HL-60 (cell line): ENCODE measurements around the gene MYO15A.
A peak's percentile ranks its signal among the peaks of the same experiment; 100 is the strongest.
"Not testable (repeated sequence)": the region's sequence is repeated elsewhere in the genome, so short reads cannot be mapped to it uniquely, and the experiment has no call there.

Experiments
- DNase-seq, 2 experiments: peaks; one replicate each; pipeline ENCODE4 v3.0.0-alpha.2; 2010 to 2020; ENCODE audit warnings: low read depth in 1 of 2, low spot score in 1 of 2
- H3K27ac ChIP-seq: fragments of 250-450 bp; sonication (Bioruptor Pico); replicated peaks from 2 replicates; pipeline ENCODE4 v1.5.1; 2020; ENCODE audit warnings: mild to moderate bottlenecking, moderate library complexity
- H3K27me3 ChIP-seq: fragments of 250-450 bp; sonication (Bioruptor Pico); 2 replicates; pipeline ENCODE4 v1.5.1; 2021; ENCODE audit warnings: mild to moderate bottlenecking, moderate library complexity; ENCODE audit not compliant: insufficient read depth, poor library complexity, severe bottlenecking
- H3K4me3 ChIP-seq: replicated peaks from 2 replicates; pipeline ENCODE4 v1.5.1; 2011; ENCODE audit warnings: mild to moderate bottlenecking, control low read depth, low read length; ENCODE audit not compliant: insufficient read depth
- CTCF ChIP-seq: IDR thresholded peaks from one replicate; pipeline ENCODE4 v1.5.1; 2011; ENCODE audit warnings: low read length, control low read depth, inconsistent platforms; ENCODE audit not compliant: insufficient read depth
- GABPA ChIP-seq: IDR thresholded peaks from 2 replicates; pipeline ENCODE4 v1.6.1; 2012; ENCODE audit warnings: low read depth
- POLR2AphosphoS5 ChIP-seq: IDR thresholded peaks from 2 replicates; pipeline ENCODE4 v1.6.1; 2012; ENCODE audit warnings: low read depth
- REST ChIP-seq: IDR thresholded peaks from 2 replicates; pipeline ENCODE4 v1.6.1; 2012; ENCODE audit warnings: low read depth; ENCODE audit not compliant: insufficient replicate concordance
- SPI1 ChIP-seq: IDR thresholded peaks from 2 replicates; pipeline ENCODE4 v1.6.1; 2012; ENCODE audit warnings: low read depth, mild to moderate bottlenecking, borderline replicate concordance

Gene MYO15A

GRCh38 chr17:18213666-18214270 is 105.2 kb downstream of the MYO15A start:
- no peak overlapping the region for H3K27ac ChIP-seq

GRCh38 chr17:18216906-18217305 is 108.3 kb downstream of the MYO15A start:
- not testable (repeated sequence) for H3K4me3 ChIP-seq, H3K27me3 ChIP-seq, H3K27ac ChIP-seq, DNase-seq

More at GRCh38 chr17:18213666-18214270, 105.2 kb downstream of the MYO15A start:
- DNase-seq = no peak
- H3K27me3 ChIP-seq = no peaks in the 10 kb centered on the region
- TF ChIP-seq GABPA = no peak
- no peak for TF ChIP-seq SPI1
- no peak for TF ChIP-seq REST
- TF ChIP-seq CTCF = no peak
- no peak for TF ChIP-seq POLR2AphosphoS5
- no peak overlapping the region for H3K4me3 ChIP-seq

- TF ChIP-seq REST (no peak), CTCF (peak; percentile 83)
- H3K27ac ChIP-seq = no peak overlapping the region
- peak; percentile 14 to 32 for DNase-seq
Measured at GRCh38 chr17:18217412-18218015, 109.0 kb downstream of the MYO15A start.

GRCh38 chr17:18218756-18219415 is 110.3 kb downstream of the MYO15A start:
- TF ChIP-seq SPI1 (no peak), REST (no peak), CTCF (no peak), POLR2AphosphoS5 (no peak), GABPA (no peak)
- DNase-seq = no peak
- Histone ChIP-seq H3K27ac (no peak overlapping the region), H3K4me3 (no peak overlapping the region), H3K27me3 (no peaks in the 10 kb centered on the region)

More at GRCh38 chr17:18217412-18218015, 109.0 kb downstream of the MYO15A start:
- Histone ChIP-seq H3K4me3 (no peak overlapping the region), H3K27me3 (no peaks in the 10 kb centered on the region)
